Activated T-cell treated with anti-CD3 and anti-CD28 coated beads, Interleukin-2, amount 50 U/mL, for 48 hours (primary cell): ENCODE measurements around the gene SLC7A10.

ENCODE experiments used
- DNase-seq, 2 experiments: peaks; one replicate each; pipeline ENCODE4 v3.0.0-alpha.2; 2020

SLC7A10 gene

GRCh38 chr19:33254245-33254824, 28.7 kb upstream of the SLC7A10 start:
- DNase-seq = no peak

GRCh38 chr19:33252971-33253370, 27.3 kb upstream of the SLC7A10 start:
- DNase-seq = no peak

DNA sequence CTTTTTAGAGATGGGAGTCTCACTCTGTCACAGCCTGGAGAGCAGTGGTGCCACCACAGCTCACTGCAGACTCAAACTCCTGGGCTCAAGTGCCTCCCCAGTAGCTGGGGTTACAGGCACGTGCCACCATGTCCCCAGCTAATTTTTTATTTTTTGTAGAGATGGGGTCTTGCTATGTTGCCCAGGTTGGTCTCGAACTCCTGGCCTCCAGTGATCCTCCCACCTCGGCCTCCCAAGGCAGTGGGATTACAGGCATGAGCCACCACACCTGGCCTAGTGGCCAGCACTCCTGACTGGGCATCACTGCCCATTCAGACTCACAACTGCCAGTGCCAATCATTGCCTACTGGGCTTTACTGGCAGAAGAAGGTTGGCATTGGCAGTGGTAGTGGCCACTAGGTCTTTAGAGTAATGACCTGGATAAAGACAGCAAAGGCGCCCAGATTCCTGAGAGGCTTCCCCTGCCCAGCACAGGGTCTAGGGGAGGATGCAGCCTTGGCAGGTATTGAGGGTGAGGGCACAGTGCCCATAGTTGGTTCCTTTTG, 26.8 kb upstream of the SLC7A10 start:
- no peak for DNase-seq

DNA sequence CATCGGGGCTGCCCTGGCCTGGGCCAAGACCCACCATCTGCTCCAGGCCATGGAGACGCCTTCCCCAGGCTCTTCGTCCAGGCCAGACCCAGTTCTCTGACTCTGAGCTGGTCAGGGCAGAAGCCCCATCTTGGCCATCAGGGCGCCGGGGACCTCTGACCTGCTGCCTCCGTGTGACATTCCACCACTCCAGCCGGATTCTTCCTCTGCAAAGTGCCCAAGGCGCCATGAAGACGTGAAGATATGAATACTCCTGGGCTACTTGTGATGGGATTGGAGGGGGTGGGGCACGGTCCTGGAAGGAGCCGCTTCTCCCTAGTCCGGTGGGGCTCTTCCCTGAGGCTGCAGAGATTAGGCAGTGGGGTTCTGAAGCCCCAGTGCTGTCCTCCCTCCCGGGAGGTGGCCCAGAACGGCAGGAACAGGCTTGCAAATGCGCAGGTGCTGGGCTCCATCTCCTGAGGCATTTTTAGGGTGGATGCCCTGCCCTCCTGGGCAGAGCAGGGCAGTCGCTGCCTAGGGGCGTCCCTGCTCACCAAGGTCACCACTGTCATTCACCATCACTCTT, 26.0 kb upstream of the SLC7A10 start:
- DNase-seq = no peak

- no peak for DNase-seq
Observed at GRCh38 chr19:33251076-33251475, 25.4 kb upstream of the SLC7A10 start.

- no peak for DNase-seq
Observed at GRCh38 chr19:33250500-33250899, 24.9 kb upstream of the SLC7A10 start.

DNA sequence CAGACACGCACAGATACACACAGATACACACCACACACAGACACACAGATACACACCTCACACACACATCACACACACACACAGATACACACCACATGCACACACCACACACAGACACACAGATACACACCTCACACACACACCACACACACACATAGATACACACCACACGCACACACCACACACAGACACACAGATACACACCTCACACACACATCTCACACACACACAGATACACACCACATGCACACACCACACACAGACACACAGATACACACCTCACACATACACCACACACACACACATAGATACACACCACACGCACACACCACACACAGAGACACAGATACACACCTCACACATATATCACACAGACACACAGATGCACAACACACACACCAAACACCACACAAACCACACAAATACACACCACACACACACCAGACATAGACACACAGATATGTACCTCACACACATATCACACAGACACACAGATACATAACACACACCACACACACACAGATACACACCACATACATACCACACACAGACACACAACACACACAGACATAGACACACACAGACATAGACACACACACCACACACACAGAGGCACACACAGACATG, 24.2 kb upstream of the SLC7A10 start:
- DNase-seq = no peak

DNA sequence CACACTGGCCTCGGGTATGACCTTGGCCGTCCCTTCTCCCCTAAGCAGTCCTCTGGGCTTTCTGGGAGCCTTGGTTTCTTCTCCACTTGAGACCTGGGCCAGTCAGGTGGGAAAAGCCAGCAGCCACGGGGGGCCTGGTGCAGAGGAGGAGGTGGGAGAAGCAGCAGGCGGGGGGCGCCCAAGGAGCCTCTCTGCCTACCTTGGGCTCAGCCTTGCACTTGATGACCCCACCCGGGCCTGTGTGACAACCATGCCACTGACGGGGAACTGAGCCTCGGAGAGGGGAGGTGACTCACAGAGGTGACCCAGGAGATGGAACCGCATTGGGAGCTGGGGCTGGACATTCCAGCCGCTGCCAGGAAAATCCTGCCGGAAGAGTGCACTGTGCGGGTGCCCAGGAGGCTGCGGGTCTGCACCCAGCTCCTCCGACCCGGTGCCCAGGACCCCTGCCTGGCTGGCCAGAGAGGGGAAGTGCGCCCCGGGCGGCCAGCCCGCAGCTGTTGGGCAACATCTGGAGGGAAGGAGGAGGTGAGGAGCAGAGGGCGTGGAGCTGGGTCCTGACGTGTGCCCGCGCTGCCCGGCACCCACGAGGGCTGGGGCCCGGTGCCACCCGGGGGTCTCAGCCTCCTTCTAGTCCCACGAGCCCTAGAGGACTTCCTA, 23.4 kb upstream of the SLC7A10 start:
- peak in 1 of 2 experiments; percentile 30 for DNase-seq

DNA sequence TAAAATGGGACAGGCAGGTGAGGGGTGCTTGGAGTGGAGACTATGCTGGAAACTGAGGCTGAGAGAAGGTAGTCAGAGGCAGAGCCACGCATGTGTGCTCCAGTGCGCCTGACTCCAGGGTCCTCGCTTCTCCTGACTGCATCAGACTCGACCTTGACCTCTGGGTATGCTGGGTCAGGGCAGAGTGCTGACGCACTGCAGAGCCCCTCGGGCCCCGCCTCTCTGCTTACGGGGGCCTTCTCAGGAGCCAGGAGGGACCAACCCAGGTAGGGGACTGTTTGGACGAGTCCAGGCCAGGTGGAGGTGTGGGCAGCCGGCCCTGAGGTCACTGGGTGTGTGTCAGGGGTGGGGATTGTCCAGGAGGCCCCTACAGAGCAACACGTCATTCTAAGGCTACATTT, 22.9 kb upstream of the SLC7A10 start:
- DNase-seq = no peak

- no peak for DNase-seq
Observed at GRCh38 chr19:33248104-33248503, 22.5 kb upstream of the SLC7A10 start.

DNA sequence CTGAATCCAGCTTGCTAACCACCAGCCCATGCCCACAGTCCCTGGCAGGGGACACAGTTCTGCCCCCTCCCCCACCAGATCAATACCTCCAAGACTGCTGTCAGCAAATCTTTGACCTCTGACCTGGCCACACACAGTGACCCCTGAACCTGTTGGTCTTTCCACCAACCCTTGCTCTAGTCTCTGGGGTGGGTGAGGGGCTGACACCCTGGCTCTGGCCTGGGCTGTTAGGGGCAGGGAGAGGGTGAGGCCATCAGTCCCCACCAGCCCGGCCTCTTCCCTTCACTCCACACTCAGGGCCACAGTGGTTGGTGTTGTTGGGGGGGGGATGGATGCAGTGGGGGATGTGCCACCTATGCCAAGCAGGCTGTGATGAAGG, 21.8 kb upstream of the SLC7A10 start:
- DNase-seq = no peak

DNA sequence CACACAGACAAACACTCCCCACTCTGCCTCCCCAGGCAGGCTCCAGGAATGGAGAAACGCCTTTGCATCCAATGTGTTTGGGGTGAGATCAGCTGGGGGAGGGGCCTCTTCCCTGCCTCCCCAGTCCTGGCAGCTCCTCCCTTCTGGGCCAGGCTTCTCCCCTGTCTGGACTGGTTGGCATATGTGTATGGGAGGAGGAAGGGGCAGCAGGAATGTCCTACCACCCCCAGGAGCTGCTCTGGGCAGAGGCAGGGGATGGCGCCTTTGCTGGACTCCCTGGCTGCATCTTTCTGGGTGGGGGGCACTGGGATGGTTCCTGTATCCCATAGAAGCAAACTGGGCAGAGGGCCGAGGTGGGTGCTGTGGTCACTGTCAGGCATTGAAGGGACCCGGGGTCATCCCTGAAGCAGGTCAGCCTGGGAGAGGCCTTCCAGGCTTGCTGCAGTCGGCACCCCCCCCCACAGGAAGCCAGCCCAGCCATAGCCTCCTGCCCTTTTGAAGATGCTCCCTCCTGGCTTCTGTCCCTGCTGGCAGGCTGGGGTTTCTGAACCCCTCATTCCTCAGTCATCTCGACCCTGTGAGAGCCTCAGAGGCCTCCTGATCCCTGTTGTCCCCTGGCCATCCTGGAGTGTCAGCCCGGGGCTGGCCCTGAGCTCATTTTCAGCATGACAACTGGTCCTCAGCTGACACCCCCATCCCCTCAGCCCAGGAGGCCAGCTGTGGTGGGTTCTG, 21.2 kb upstream of the SLC7A10 start:
- no peak for DNase-seq

DNA sequence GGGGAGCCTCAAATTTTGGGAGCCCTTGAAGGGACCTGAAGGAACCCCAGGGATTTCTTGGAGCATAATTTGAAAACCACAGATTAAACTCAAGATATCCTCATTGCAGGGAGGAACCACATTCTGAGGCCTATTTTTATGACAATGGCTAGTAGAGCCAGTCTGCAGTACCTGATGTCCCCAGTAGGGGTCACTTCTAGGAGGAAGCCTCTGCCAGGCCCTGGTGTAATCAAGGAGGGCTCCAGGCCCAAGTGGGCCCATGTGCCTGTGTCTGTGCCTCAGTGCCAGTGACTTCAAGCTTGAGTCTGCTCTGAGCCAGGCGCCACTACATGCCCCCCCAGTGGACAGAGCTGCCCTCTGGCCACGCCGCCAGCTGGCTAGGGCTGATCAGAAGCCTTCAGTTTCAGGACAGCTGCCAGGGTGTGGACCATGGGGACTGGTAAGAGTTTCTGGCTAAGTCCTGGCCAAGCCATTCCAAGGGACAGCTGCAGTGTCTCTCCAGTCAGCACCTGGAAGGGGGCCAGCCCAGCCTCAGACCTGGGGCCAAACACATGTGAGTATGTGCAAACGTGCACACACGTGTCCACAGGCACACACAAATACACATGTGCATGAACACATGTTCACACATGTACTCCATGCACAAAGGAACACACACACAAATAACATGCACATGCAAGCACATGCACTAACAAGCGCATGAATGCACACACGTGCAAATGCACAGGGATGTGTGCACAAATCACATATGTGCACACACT, 20.5 kb upstream of the SLC7A10 start:
- peak in 1 of 2 experiments; percentile 39 for DNase-seq

GRCh38 chr19:33242911-33243310, 17.3 kb upstream of the SLC7A10 start:
- no peak for DNase-seq

DNA sequence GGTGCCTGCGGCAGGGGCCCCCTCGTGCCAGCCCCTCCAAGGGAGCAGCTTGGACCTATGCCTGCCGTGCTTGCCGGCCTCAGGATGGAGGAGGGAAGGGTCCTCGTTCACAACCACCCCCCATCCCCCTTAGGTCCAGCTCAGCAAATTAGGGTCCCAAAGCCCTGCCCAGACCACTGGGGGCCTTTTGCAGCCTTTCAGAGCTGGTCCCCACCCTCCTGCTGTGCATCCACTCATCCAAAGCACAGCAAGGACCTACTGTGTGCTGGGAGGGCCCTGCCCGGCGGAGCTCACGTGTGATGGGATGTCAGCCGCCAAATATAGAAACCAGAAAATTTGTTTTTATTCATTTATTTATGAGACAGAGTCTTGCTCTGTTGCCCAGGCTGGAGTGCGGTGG, 16.5 kb upstream of the SLC7A10 start:
- no peak for DNase-seq

GRCh38 chr19:33241530-33242101, 16.0 kb upstream of the SLC7A10 start:
- peak; percentile 36 to 59 for DNase-seq

DNA sequence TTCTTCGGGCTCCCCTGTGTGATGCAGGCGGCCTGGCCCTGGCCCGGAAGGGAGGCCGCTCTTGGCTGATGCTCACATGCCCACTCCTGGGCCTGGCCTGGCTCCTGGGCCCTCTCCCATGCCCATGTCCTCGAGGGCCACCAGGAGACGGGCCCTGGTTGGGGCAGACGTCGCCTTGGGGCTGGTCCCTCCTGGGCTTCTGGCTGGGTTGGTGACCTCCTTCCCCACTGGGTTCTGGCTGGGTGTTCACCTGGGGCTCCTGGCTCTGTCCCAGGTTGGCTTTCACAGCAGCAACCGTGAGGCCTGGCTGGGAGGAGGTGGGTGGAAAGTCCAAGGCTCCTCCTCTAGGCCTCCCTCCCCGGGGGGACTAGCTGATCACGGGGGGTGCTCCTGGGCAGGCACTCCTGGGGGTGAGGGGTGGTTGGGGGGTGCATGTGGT, 15.5 kb upstream of the SLC7A10 start:
- DNase-seq = no peak

GRCh38 chr19:33240181-33240771, 14.6 kb upstream of the SLC7A10 start:
- no peak for DNase-seq

DNA sequence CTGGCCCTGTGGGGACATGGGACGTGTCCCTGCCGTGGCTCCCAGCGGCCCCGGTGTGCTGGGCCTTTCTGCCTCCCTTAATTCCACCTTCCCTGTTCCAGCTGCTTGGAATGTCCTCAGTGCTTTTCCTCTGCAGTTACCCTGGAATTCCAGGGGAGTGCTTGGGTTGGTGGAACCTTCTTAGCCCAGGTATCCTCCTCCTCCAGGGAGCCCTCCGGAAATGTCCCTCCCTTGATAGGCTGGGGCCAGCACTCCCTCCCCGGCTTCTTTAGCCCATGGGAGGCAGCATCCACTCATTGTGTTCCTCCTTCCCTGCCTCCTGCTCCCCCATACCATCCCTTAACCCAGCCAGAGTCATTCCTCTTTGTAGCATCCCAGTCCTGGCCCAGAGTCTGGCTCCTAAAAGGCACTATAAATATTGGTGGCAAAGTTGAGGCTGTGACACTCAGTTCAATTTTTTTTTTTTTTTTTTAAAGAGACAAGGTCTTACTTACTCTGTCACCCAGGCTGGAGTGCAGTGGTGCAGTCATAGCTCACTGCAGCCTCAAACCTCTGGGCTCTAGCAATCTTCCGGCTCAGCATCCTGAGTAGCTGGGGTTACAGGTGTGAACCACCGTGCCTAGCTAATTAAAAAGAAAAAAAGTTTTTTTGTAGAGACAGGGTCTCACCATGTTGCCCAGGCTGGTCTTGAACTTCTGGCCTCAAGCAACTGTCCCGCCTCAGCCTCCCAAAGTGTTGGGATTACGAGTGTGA, 13.7 kb upstream of the SLC7A10 start:
- no peak for DNase-seq

DNA sequence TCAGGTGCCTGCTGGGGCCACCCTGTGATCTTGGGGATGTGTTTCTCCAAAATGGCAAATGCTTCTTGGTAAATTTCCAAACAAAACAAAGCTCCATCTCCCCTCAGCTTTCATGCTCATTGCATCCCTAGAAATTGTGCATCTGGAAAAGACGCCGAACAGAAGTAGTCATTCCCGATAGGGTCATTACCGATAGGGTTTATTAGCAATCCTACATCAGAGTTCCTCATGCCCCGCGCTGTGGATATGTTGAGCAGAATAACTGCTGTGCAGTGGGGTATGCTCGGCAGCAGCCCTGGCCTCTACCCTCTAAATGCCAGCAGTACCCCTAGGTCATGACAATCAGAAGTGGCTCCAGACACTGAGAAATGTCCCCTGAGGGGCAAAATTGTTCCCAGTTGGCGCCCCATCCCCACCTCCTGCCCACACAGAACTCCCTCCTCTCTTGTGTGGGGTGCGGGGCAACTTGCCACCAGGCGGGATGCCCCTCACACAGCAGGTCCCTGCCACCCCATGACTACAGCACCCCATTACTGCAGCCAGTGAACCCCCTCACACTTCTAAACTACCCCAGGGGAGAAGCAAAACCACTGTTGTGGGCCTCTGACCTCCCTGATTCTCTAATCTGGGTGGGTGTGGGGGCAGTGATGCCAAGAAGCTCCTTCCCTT, 13.0 kb upstream of the SLC7A10 start:
- no peak for DNase-seq
